ENCODE data around the gene GTF2F2. TPM values are rescaled to one million over a fixed set of nuclear protein-coding genes. Genes with fewer than 3 reads are reported as not detected.

Gene GTF2F2
- total and polyA plus RNA-seq, 2 donors (not counting 3 experiments of a cell fraction or from before 2014, with no cell fraction given): 7.5 to 23.6 TPM

DNA sequence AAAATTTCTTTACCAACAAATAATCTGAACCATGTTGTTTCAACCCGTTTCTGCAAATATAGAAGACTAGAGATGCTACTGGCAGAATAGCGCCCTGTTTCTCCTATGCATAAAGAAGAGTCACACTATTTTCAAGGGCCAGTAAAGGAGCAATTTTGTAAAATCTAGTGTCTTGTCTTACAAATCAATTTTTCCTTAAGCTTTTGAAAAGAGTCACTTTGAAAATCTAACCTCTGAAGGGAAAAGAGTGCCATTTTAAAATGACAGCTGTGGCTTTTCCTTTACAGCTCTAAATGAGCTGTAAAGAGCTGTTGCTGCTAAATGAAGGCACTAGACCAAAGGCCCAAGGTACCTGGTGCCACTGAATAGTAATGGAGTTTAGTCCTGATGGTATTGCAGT is 16.9 kb upstream of the GTF2F2 start:
- no peaks in the 10 kb centered on the region for H3K79me2 ChIP-seq (ENCODE audit: control insufficient read depth, insufficient read depth, low read length)
- POLR2A ChIA-PET: no interaction called here
- DNase-seq (ENCODE audit: low read depth, low spot score) (no peak), FAIRE-seq (no peak)
- no peak overlapping the region for H3K27ac ChIP-seq (ENCODE audit: insufficient read depth, low read depth, low read length)
- no peaks in the 10 kb centered on the region for H3K4me1 ChIP-seq (ENCODE audit: control insufficient read depth, extremely low read depth, insufficient read depth, low read length)
- no peaks in the 10 kb centered on the region for H3K36me3 ChIP-seq (ENCODE audit: control insufficient read depth in 2 of 2, extremely low read depth in 1 of 2, insufficient read depth in 2 of 2, low read length in 2 of 2)
- CTCF ChIA-PET: interaction anchor here (0.7 to 2.2 kb wide), 5 partner anchors 17 to 127 kb away, joined by 3 to 4 read pairs (median 4); partner anchors contain the start of gene GTF2F2
- dilution Hi-C loops (cut with MboI; ENCODE audit: extremely low pct_ligation_motif_present, low sequenced_read_pairs) (no loop called here), intact Hi-C loops (cut with micrococcal nuclease) (no loop called here)
- no peaks in the 10 kb centered on the region for H3K9me3 ChIP-seq (replicated peaks; ENCODE audit: control insufficient read depth, insufficient read depth, low read length)
- H2AFZ ChIP-seq (ENCODE audit: low read depth, low read length): no peak overlapping the region
- H3K27me3 ChIP-seq (ENCODE audit: control insufficient read depth in 2 of 2, insufficient read depth in 2 of 2, low read length in 2 of 2): peaks cover 2 to 11% of the 10 kb centered on the region in 2 experiments
- no peaks in the 10 kb centered on the region for H3K9me1 ChIP-seq (replicated peaks; ENCODE audit: control insufficient read depth, extremely low read depth, insufficient read depth, low read length)
- no peaks in the 10 kb centered on the region for H4K20me1 ChIP-seq (replicated peaks; ENCODE audit: control insufficient read depth, extremely low read depth, insufficient read depth, low read length)
- no peak overlapping the region for H3K4me2 ChIP-seq (ENCODE audit: insufficient read depth, low read length)
- no TSS peak for BruUV-seq (replicated peaks)
- H3K9ac ChIP-seq (replicated peaks; ENCODE audit: extremely low read depth, insufficient read depth, low read length): no peak overlapping the region
- H3K4me3 ChIP-seq (replicated peaks in 1 of 3; ENCODE audit: insufficient read depth in 1 of 3, low read depth in 1 of 3, low read length in 3 of 3): no peak overlapping the region
- TF ChIP-seq, protein P1, sequence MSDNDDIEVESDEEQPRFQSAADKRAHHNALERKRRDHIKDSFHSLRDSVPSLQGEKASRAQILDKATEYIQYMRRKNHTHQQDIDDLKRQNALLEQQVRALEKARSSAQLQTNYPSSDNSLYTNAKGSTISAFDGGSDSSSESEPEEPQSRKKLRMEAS (IDR thresholded peaks at IDR 0.05; ENCODE audit: insufficient read depth, insufficient read length): no peak
- TF ChIP-seq POLR2A (IDR thresholded peaks at IDR 0.05; ENCODE audit: low read depth, low read length) (no peak), GATA2 (IDR thresholded peaks at IDR 0.05; ENCODE audit: insufficient read depth, insufficient read length, low read depth, low read length) (no peak), EZH2 (IDR thresholded peaks at IDR 0.05; ENCODE audit: borderline replicate concordance, low read depth, low read length, severe bottlenecking) (no peak), FOS (IDR thresholded peaks at IDR 0.05; ENCODE audit: borderline replicate concordance, insufficient read depth, low read length) (no peak), MYC (IDR thresholded peaks at IDR 0.05; ENCODE audit: low read depth, low read length) (no peak), JUN (IDR thresholded peaks at IDR 0.05; ENCODE audit: borderline replicate concordance, insufficient read depth, insufficient read length, low read depth) (no peak)
- TF ChIP-seq, protein P2, sequence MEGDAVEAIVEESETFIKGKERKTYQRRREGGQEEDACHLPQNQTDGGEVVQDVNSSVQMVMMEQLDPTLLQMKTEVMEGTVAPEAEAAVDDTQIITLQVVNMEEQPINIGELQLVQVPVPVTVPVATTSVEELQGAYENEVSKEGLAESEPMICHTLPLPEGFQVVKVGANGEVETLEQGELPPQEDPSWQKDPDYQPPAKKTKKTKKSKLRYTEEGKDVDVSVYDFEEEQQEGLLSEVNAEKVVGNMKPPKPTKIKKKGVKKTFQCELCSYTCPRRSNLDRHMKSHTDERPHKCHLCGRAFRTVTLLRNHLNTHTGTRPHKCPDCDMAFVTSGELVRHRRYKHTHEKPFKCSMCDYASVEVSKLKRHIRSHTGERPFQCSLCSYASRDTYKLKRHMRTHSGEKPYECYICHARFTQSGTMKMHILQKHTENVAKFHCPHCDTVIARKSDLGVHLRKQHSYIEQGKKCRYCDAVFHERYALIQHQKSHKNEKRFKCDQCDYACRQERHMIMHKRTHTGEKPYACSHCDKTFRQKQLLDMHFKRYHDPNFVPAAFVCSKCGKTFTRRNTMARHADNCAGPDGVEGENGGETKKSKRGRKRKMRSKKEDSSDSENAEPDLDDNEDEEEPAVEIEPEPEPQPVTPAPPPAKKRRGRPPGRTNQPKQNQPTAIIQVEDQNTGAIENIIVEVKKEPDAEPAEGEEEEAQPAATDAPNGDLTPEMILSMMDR (IDR thresholded peaks at IDR 0.05; ENCODE audit: extremely low read depth in 1 of 2, insufficient read depth in 1 of 2, low read depth in 1 of 2, low read length in 2 of 2): no peak
